Retina (tissue), 1 donor: Measurements from ENCODE around the gene EHMT2.
"Not testable (repeated sequence)": the region's sequence is repeated elsewhere in the genome, so short reads cannot be mapped to it uniquely, and the experiment has no call there.

Experiments
- DNase-seq: peaks from one replicate; pipeline ENCODE4 v3.0.0-alpha.2; 2016

The EHMT2 gene

GRCh38 chr6:31897612-31898382, at the start of gene EHMT2:
EHMT2 (minus strand) TSS chr6:31897698; CDS start chr6:31897677, 21 bp downstream.
- DNase-seq = peak; percentile 89

GRCh38 chr6:31947070-31947675, 49.7 kb upstream of the EHMT2 start:
- no peak for DNase-seq

GRCh38 chr6:31946370-31946885, 48.9 kb upstream of the EHMT2 start:
- DNase-seq = no peak

GRCh38 chr6:31945507-31946369, 48.2 kb upstream of the EHMT2 start, which contains the start of gene CFB:
CFB (plus strand) TSS chr6:31946095; CDS start chr6:31946222, 127 bp downstream.
- DNase-seq = no peak

GRCh38 chr6:31945154-31945506, 47.6 kb upstream of the EHMT2 start:
- DNase-seq = no peak

GRCh38 chr6:31943742-31944141, 46.2 kb upstream of the EHMT2 start:
- no peak for DNase-seq

- no peak for DNase-seq
Measured at GRCh38 chr6:31940256-31940664, 42.8 kb upstream of the EHMT2 start.

- no peak for DNase-seq
Measured at GRCh38 chr6:31935823-31936222, 38.3 kb upstream of the EHMT2 start.

GRCh38 chr6:31935021-31935420, 37.5 kb upstream of the EHMT2 start:
- DNase-seq = no peak

GRCh38 chr6:31933537-31933936, 36.0 kb upstream of the EHMT2 start:
- DNase-seq = no peak

- DNase-seq = not testable (repeated sequence)
Measured at GRCh38 chr6:31932137-31932536, 34.6 kb upstream of the EHMT2 start.

- DNase-seq = no peak
Measured at GRCh38 chr6:31930962-31931361, 33.5 kb upstream of the EHMT2 start.

- DNase-seq = no peak
Measured at GRCh38 chr6:31928672-31928939, 31.1 kb upstream of the EHMT2 start.

- no peak for DNase-seq
Measured at GRCh38 chr6:31927863-31928671, 30.6 kb upstream of the EHMT2 start.

- no peak for DNase-seq
Measured at GRCh38 chr6:31927242-31927862, 29.9 kb upstream of the EHMT2 start, which contains the start of gene C2. C2 (plus strand) TSS chr6:31927717; CDS start chr6:31927753, 36 bp downstream.

- DNase-seq = no peak
Measured at GRCh38 chr6:31922942-31923341, 25.4 kb upstream of the EHMT2 start.

GRCh38 chr6:31920811-31921210, 23.3 kb upstream of the EHMT2 start:
- DNase-seq = no peak

- DNase-seq = no peak
Measured at GRCh38 chr6:31919624-31920303, 22.3 kb upstream of the EHMT2 start.

GRCh38 chr6:31918069-31918720, 20.7 kb upstream of the EHMT2 start:
- DNase-seq = no peak

- DNase-seq = no peak
Measured at GRCh38 chr6:31915756-31916155, 18.3 kb upstream of the EHMT2 start.

- no peak for DNase-seq
Measured at GRCh38 chr6:31915351-31915750, 17.9 kb upstream of the EHMT2 start.
